ENCODE results near the gene IFFO2.

DNA sequence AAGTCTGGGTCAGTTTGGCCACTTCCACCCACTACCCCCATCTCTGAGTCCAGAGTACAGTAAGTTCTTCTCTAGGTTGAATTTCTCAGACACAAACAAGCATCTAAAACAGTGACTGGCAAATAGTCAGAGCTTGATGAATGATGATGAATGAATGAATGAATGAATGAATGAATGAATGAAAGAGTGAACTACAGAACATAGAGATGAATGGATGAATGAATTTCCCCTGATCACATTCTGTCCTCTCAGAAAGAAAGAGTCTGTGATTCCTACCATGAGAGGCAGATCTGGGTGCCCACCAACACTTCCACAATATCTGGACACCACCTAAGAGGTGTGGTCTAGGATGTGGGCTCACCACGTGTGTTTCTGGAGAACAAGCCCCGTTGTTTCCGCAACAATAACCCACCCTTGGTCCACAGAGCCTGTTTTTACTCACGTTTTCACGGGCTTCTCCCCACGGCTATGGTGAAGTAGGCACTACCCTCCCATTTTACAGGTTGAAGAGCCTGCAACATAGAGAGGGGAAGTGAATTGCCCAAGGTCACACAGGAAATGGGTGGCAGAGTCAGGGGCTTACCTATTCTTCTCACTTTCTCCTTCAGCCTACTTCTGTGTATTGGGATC is 40.2 kb upstream of the IFFO2 start:
- TF ChIP-seq ELF1 (IDR thresholded peaks at IDR 0.05) (no peak), RAD21 (IDR thresholded peaks at IDR 0.05; ENCODE audit: low read length) (no peak)
- TF ChIP-seq, protein P1, sequence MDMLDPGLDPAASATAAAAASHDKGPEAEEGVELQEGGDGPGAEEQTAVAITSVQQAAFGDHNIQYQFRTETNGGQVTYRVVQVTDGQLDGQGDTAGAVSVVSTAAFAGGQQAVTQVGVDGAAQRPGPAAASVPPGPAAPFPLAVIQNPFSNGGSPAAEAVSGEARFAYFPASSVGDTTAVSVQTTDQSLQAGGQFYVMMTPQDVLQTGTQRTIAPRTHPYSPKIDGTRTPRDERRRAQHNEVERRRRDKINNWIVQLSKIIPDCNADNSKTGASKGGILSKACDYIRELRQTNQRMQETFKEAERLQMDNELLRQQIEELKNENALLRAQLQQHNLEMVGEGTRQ (IDR thresholded peaks at IDR 0.05; ENCODE audit: borderline replicate concordance, low read depth, low read length) = no peak
- TF ChIP-seq, protein P2, sequence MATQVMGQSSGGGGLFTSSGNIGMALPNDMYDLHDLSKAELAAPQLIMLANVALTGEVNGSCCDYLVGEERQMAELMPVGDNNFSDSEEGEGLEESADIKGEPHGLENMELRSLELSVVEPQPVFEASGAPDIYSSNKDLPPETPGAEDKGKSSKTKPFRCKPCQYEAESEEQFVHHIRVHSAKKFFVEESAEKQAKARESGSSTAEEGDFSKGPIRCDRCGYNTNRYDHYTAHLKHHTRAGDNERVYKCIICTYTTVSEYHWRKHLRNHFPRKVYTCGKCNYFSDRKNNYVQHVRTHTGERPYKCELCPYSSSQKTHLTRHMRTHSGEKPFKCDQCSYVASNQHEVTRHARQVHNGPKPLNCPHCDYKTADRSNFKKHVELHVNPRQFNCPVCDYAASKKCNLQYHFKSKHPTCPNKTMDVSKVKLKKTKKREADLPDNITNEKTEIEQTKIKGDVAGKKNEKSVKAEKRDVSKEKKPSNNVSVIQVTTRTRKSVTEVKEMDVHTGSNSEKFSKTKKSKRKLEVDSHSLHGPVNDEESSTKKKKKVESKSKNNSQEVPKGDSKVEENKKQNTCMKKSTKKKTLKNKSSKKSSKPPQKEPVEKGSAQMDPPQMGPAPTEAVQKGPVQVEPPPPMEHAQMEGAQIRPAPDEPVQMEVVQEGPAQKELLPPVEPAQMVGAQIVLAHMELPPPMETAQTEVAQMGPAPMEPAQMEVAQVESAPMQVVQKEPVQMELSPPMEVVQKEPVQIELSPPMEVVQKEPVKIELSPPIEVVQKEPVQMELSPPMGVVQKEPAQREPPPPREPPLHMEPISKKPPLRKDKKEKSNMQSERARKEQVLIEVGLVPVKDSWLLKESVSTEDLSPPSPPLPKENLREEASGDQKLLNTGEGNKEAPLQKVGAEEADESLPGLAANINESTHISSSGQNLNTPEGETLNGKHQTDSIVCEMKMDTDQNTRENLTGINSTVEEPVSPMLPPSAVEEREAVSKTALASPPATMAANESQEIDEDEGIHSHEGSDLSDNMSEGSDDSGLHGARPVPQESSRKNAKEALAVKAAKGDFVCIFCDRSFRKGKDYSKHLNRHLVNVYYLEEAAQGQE (IDR thresholded peaks at IDR 0.05; ENCODE audit: low read depth, low read length) = no peak
- TF ChIP-seq, protein P3, sequence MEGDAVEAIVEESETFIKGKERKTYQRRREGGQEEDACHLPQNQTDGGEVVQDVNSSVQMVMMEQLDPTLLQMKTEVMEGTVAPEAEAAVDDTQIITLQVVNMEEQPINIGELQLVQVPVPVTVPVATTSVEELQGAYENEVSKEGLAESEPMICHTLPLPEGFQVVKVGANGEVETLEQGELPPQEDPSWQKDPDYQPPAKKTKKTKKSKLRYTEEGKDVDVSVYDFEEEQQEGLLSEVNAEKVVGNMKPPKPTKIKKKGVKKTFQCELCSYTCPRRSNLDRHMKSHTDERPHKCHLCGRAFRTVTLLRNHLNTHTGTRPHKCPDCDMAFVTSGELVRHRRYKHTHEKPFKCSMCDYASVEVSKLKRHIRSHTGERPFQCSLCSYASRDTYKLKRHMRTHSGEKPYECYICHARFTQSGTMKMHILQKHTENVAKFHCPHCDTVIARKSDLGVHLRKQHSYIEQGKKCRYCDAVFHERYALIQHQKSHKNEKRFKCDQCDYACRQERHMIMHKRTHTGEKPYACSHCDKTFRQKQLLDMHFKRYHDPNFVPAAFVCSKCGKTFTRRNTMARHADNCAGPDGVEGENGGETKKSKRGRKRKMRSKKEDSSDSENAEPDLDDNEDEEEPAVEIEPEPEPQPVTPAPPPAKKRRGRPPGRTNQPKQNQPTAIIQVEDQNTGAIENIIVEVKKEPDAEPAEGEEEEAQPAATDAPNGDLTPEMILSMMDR (IDR thresholded peaks at IDR 0.05) = no peak

Measured in SK-N-SH (cell line).